AG09319 (cell line): Measurements from ENCODE around the gene EHBP1.

Experiments used
- DNase-seq: peaks from one replicate; pipeline ENCODE4 v3.0.0-alpha.2; 2010; ENCODE audit warnings: low read depth; ENCODE audit errors: extremely low read depth
- TF ChIP-seq, protein P1 (sequence below): IDR thresholded peaks from 2 replicates; pipeline ENCODE4 v1.5.1; 2011; ENCODE audit warnings: low read depth, mild to moderate bottlenecking, inconsistent platforms, low read length, moderate library complexity

EHBP1 gene

DNA sequence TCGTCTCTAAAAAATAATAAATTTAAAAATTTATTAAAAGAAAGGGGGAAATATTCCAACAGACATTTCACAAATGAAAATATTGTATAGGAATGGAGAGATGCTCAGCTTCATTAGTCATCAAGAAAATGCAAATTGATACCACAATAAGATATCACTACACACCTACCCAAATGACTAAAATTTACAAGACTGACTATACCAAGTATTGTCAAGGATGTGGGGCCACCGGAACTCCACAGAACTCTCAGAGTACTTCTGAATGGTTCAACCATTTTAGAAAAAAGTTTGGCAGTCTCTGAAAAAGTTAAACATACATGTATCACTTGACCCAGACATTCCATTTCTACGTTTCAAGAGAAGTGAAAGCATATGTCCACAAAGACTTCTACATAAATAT is 163.4 kb downstream of the EHBP1 start:
- DNase-seq: no peak
- TF ChIP-seq, protein P1, sequence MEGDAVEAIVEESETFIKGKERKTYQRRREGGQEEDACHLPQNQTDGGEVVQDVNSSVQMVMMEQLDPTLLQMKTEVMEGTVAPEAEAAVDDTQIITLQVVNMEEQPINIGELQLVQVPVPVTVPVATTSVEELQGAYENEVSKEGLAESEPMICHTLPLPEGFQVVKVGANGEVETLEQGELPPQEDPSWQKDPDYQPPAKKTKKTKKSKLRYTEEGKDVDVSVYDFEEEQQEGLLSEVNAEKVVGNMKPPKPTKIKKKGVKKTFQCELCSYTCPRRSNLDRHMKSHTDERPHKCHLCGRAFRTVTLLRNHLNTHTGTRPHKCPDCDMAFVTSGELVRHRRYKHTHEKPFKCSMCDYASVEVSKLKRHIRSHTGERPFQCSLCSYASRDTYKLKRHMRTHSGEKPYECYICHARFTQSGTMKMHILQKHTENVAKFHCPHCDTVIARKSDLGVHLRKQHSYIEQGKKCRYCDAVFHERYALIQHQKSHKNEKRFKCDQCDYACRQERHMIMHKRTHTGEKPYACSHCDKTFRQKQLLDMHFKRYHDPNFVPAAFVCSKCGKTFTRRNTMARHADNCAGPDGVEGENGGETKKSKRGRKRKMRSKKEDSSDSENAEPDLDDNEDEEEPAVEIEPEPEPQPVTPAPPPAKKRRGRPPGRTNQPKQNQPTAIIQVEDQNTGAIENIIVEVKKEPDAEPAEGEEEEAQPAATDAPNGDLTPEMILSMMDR: no peak

DNA sequence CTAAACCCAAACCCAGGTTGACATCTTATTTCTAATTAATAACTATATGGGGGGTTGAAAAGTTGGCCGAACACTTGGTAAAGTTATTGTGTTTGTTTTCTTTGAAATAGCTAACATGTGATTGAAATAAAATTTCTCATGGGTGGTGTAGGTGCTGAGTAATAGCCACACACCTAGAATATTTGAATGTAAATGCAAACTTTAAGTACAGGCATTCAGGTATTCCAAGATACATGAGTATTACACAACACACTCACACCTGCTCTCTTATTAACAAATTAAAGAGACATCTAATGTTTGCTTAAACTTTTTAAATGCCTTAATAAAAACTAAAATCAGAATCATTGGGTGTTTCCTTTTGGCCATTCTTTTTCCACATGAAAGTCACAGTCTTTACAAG is 165.5 kb downstream of the EHBP1 start:
- TF ChIP-seq, protein P1: no peak

DNA sequence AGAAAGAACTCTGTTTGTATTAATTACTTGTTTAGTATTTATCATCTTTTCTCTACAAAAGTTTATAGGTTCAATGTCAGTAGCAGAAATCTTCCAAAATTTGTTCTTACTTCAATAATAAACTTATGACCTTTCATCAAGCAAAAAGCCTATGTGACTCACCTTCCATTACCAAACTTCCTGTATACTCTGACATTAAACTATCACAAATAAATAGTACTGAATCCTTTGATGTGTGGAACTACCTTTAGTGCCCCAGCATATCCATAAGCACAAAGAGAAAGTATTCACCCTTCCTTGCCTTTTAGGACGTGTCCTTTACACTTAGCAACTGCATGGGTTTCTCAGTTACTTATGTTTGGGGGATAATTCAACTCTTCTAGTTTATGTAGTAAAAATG is 166.0 kb downstream of the EHBP1 start:
- DNase-seq: no peak
- TF ChIP-seq, protein P1: no peak

More for the DNA sequence above, 165.5 kb downstream of the EHBP1 start:
- DNase-seq: no peak

DNA sequence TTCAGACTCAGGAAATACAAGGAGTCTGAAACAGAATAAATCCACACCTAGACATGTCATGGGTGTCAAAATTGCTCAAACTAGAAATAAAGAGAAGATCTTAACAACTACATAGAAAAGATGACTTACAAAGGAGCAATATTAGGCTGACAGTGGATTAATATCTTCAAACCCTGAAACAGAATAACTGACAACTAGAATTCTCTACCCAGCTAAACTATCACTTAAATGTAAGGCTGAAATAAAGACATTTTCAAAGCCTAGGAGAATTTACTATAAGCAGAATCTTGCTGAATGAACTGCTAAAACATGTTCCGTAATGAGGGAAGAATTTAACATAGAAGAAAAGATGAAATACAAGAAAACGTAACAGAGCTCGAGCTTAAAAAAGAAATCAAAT is 168.1 kb downstream of the EHBP1 start:
- no peak for DNase-seq
- TF ChIP-seq, protein P1: no peak

DNA sequence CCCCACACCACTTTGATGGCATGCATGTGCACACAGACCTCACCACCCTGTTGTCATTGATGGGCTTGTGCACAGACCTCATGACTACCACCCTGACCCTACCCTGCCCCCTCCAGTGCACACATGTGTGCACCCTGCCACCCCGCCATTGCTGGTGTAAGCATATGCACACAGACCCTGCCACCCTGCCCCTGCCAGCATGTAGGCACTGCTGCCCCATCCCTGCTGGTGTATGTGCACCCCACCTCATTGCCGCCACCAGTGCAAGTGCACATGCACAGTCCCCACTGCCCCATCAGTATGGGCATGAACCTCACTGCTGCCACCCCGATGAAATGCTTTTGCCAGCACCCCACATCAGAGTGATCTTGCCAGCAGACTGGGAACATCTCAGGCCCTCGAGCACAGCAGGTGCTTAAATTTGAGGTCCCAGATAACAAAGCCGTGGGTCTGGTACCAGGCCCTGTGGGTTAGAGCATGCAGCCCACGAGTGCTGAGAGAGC is 169.4 kb downstream of the EHBP1 start:
- TF ChIP-seq, protein P1: no peak
- no peak for DNase-seq

DNA sequence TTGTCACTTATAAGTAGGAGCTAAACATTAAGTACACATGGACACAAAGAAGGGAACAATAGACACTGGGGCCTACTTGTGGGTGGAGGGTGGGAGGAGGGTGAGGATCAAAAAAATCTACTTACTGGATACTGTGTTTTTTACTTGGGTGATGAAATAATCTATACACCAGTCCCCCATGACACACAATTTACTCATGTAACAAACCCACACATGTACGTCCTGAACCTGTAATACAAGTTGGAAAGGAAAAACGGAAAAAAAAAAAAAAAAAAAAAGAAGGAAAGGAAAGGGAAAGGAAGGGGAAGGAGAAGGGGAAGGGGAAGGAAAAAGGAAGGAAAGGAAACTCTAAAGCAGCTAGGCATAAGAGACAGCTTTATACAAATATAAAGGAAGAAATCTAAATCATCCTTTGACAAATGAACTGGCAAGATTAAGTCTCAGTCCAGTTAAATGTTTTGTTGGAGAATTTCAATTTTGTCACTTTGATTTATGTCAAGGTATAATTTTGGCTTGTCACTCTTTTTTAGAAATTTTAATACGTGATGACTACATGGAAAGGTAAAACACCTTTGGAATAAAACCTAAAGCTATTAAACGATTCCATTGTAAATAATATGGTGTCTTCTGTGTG is 175.8 kb downstream of the EHBP1 start:
- TF ChIP-seq, protein P1: no peak
- DNase-seq: no peak

DNA sequence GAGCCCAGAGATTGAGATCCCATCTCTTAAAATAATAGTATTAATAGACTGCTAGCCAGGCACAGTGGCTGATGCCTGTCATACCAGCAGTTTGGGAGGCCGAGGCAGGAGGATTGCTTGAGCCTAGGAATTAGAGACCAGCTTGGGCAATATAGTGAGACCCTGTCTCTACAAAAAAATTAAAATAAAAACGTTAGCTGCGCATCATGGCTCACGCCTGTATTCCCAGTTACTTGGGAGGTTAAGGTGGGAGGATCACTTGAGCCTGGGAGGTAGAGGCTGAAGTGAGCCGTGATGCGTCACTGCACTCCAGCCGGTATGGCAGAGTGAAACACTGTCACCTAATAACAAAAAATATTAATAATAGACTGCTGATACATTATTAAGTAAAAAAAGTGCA is 178.1 kb downstream of the EHBP1 start:
- TF ChIP-seq, protein P1: no peak

More for the DNA sequence above, 178.1 kb downstream of the EHBP1 start:
- no peak for DNase-seq
